ENCODE measurements around the gene DLG3. TPM values are rescaled to one million over a fixed set of nuclear protein-coding genes. Genes with fewer than 3 reads are reported as not detected.
A peak's percentile ranks its signal among the peaks of the same experiment; 100 is the strongest.

DLG3 gene
- total and polyA plus RNA-seq, 2 of the 8 experiments (the other 6 are each of a cell fraction or from before 2014, with no cell fraction given) = 29.2 to 63.8 TPM

GRCh38 chrX:70479247-70479921 is 34.7 kb downstream of the DLG3 start:
- POLR2A ChIA-PET (ENCODE audit: partially characterized antibody) = interaction anchor here (0.9 to 5.3 kb wide), 4 partner anchors 9 to 24 kb away, joined by 3 to 29 read pairs (median 7); no protein-coding TSS in a partner anchor
- H3K79me2 ChIP-seq (ENCODE audit: control insufficient read depth in 1 of 2, insufficient read depth in 2 of 2, low read length in 2 of 2) = peaks cover 0 to 67% of the 10 kb centered on the region in 2 experiments; a peak in 2 of 4 replicates
- no peak overlapping the region for H2BK5ac ChIP-seq (ENCODE audit: low read depth, low read length)
- no peak overlapping the region for H2BK120ac ChIP-seq (replicated peaks; ENCODE audit: low read depth, low read length)
- no peak overlapping the region for H4K8ac ChIP-seq (ENCODE audit: extremely low read depth, insufficient read depth, low read length)
- CTCF ChIA-PET (ENCODE audit: partially characterized antibody) = interaction anchor here (1.0 to 1.5 kb wide), 5 partner anchors 16 to 44 kb away, joined by 3 to 5 read pairs (median 4); no protein-coding TSS in a partner anchor
- no peak overlapping the region; a peak in 1 of 8 replicates for H3K4me3 ChIP-seq (ENCODE audit: extremely low read depth in 1 of 4, insufficient read depth in 2 of 4, low read depth in 3 of 4, low read length in 4 of 4)
- peaks cover 4 to 26% of the 10 kb centered on the region in 2 experiments for H4K20me1 ChIP-seq (replicated peaks in 1 of 2; ENCODE audit: control insufficient read depth in 1 of 2, insufficient read depth in 2 of 2, low read length in 2 of 2)
- no peak overlapping the region; a peak in 2 of 7 replicates for H3K9ac ChIP-seq (replicated peaks in 1 of 4; ENCODE audit: extremely low read depth in 1 of 4, low read depth in 3 of 4, low read length in 3 of 4)
- FAIRE-seq = no peak
- H2BK20ac ChIP-seq (ENCODE audit: low read length) = no peak overlapping the region
- H3K23ac ChIP-seq (ENCODE audit: insufficient read length) = no peak overlapping the region
- H2AK5ac ChIP-seq (ENCODE audit: low read depth, low read length) = no peak overlapping the region
- no peak overlapping the region for H4K5ac ChIP-seq (ENCODE audit: insufficient read length, low read depth, low read length)
- peak overlapping the region; percentile 39 to 88; a peak in 3 of 4 replicates for H3K4me2 ChIP-seq (ENCODE audit: insufficient read depth in 1 of 2, low read depth in 2 of 2, low read length in 2 of 2)
- peaks cover 7 to 34% (median 22%) of the 10 kb centered on the region in 4 experiments; a peak in 6 of 7 replicates for H3K4me1 ChIP-seq (replicated peaks in 1 of 4; ENCODE audit: control insufficient read depth in 3 of 4, insufficient read depth in 4 of 4, low read length in 3 of 4)
- H3K79me1 ChIP-seq (ENCODE audit: low read depth, low read length) = peaks cover 4% of the 10 kb centered on the region
- no peak for DNase-seq (ENCODE audit: low read depth in 1 of 2, low spot score in 2 of 2)
- H2BK12ac ChIP-seq (ENCODE audit: low read depth, low read length) = no peak overlapping the region
- H3K56ac ChIP-seq (replicated peaks; ENCODE audit: insufficient read length, low read depth, low read length) = no peak overlapping the region
- H3K4ac ChIP-seq (replicated peaks; ENCODE audit: insufficient read length, low read depth, low read length) = no peak overlapping the region
- peaks cover 1% of the 10 kb centered on the region for H3K23me2 ChIP-seq (ENCODE audit: low read depth, low read length)
- no peak overlapping the region for H4K91ac ChIP-seq (replicated peaks; ENCODE audit: insufficient read length, low read length)
- no peaks in the 10 kb centered on the region for H3K9me3 ChIP-seq (ENCODE audit: insufficient read depth in 2 of 2, low read depth in 1 of 2, low read length in 1 of 2)
- no peak overlapping the region for H2BK15ac ChIP-seq (ENCODE audit: low read length)
- peaks cover 0 to 24% (median 4%) of the 10 kb centered on the region in 4 experiments; a peak in 3 of 8 replicates for H3K36me3 ChIP-seq (ENCODE audit: control insufficient read depth in 2 of 4, insufficient read depth in 4 of 4, low read length in 3 of 4)
- no peaks in the 10 kb centered on the region for H3K27me3 ChIP-seq (replicated peaks in 1 of 4; ENCODE audit: control insufficient read depth in 3 of 4, extremely low read depth in 1 of 4, insufficient read depth in 3 of 4, low read length in 3 of 4)
- no peak overlapping the region for H3K27ac ChIP-seq (ENCODE audit: low read depth, low read length)
- no peak overlapping the region for H3K18ac ChIP-seq (ENCODE audit: extremely low read depth, low read length)
- WGBS, 2 experiments (ENCODE audit: extremely low coverage in 1 of 2, insufficient coverage in 1 of 2, insufficient read length in 1 of 2, insufficient replicate concordance in 2 of 2, low coverage in 1 of 2, low lambda C conversion rate in 2 of 2, missing lambda C conversion rate in 1 of 2) = 74% methylated on average over 4 of the region's 4 CpGs; no CpG with 5 or more reads in 1 of the 2 experiments
- no peak overlapping the region for H3K14ac ChIP-seq (ENCODE audit: insufficient read length)
- no peak overlapping the region for H2AFZ ChIP-seq (ENCODE audit: low read length)
- TF ChIP-seq KDM4A (IDR thresholded peaks at IDR 0.05; ENCODE audit: low read depth, low read length, severe bottlenecking) = no peak
- TF ChIP-seq BACH1 (IDR thresholded peaks at IDR 0.05; ENCODE audit: low read length) = no peak
- TF ChIP-seq GTF2F1 (IDR thresholded peaks at IDR 0.05; ENCODE audit: borderline replicate concordance, low read depth, low read length) = no peak
- no peak for TF ChIP-seq TEAD4 (IDR thresholded peaks at IDR 0.05; ENCODE audit: low read depth, low read length)
- TF ChIP-seq JUND (IDR thresholded peaks at IDR 0.05; ENCODE audit: low read length) = no peak
- no peak for TF ChIP-seq SP1 (IDR thresholded peaks at IDR 0.05; ENCODE audit: low read depth, low read length)
- no peak for TF ChIP-seq SP4 (IDR thresholded peaks at IDR 0.05; ENCODE audit: low read length)
- TF ChIP-seq BRCA1 (IDR thresholded peaks at IDR 0.05; ENCODE audit: low read depth, low read length) = no peak
- TF ChIP-seq EGR1 (IDR thresholded peaks at IDR 0.05; ENCODE audit: borderline replicate concordance, low read depth, low read length) = no peak
- TF ChIP-seq SRF (IDR thresholded peaks at IDR 0.05; ENCODE audit: low read depth, low read length) = no peak
- TF ChIP-seq CREB1 (IDR thresholded peaks at IDR 0.05) = no peak
- TF ChIP-seq GABPA (IDR thresholded peaks at IDR 0.05; ENCODE audit: borderline replicate concordance, insufficient read depth, low read length) = no peak
- no peak for TF ChIP-seq MAFK (IDR thresholded peaks at IDR 0.05; ENCODE audit: low read depth, low read length)
- no peak for TF ChIP-seq SP2 (IDR thresholded peaks at IDR 0.05; ENCODE audit: low read length)
